SK-N-MC (cell line): ENCODE results near the gene GIMAP1.

Source experiments
- DNase-seq: peaks from one replicate; pipeline ENCODE4 v3.0.0-alpha.2; 2011; ENCODE audit warnings: low read depth, low spot score
- H3K27ac ChIP-seq: fragments of 200-600 bp; sonication (generic); 2 replicates; pipeline ENCODE4 v1.5.1; 2016; ENCODE audit warnings: mixed run types
- H3K36me3 ChIP-seq: fragments of 200-600 bp; sonication (generic); 2 replicates; pipeline ENCODE4 v1.6.1; 2017; ENCODE audit warnings: antibody characterized with exemption, low read length, mixed read lengths; ENCODE audit not compliant: insufficient read depth
- H3K4me3 ChIP-seq: fragments of 200-600 bp; sonication (generic); 2 replicates; pipeline ENCODE4 v1.5.1; 2016
- H3K9ac ChIP-seq: fragments of 200-600 bp; sonication (generic); 2 replicates; pipeline ENCODE4 v1.8.0; 2017; ENCODE audit warnings: mixed run types, mixed read lengths; ENCODE audit not compliant: insufficient read length
- H3K9me3 ChIP-seq: fragments of 200-600 bp; sonication (generic); 2 replicates; pipeline ENCODE4 v1.6.1; 2017; ENCODE audit warnings: low read depth, mild to moderate bottlenecking, antibody characterized with exemption, low read length, moderate library complexity, mixed read lengths
- EZH2 ChIP-seq: fragments of 200-600 bp; sonication (generic); IDR thresholded peaks from one replicate; pipeline ENCODE4 v1.6.1; 2017; ENCODE audit warnings: antibody characterized with exemption
- FOXP2 ChIP-seq: optimal IDR thresholded peaks from 2 replicates; pipeline ENCODE3; 2011; ENCODE audit warnings: mild to moderate bottlenecking, moderate library complexity; ENCODE audit not compliant: insufficient read depth; ENCODE audit errors: extremely low read length, control extremely low read depth
- POLR2AphosphoS5 ChIP-seq: IDR thresholded peaks from 2 replicates; pipeline ENCODE4 v1.6.1; 2012; ENCODE audit warnings: mild to moderate bottlenecking, low read depth, low read length, borderline replicate concordance

GIMAP1 gene

GRCh38 chr7:150766334-150766709 is 49.9 kb downstream of the GIMAP1 start:
- Histone ChIP-seq H3K9ac (no peak overlapping the region), H3K4me3 (no peak overlapping the region), H3K36me3 (no peaks in the 10 kb centered on the region), H3K27ac (no peak overlapping the region), H3K9me3 (no peaks in the 10 kb centered on the region)
- no peak for DNase-seq
- no peak for TF ChIP-seq EZH2
- no peak for TF ChIP-seq FOXP2
- TF ChIP-seq POLR2AphosphoS5 = no peak

- DNase-seq = no peak
- no peaks in the 10 kb centered on the region for H3K36me3 ChIP-seq
- no peak for TF ChIP-seq EZH2
- no peak for TF ChIP-seq FOXP2
- no peak for TF ChIP-seq POLR2AphosphoS5
- H3K27ac ChIP-seq = no peak overlapping the region
- H3K4me3 ChIP-seq = no peak overlapping the region
- H3K9ac ChIP-seq = no peak overlapping the region
- no peaks in the 10 kb centered on the region for H3K9me3 ChIP-seq
Measured at GRCh38 chr7:150769768-150770167, 53.4 kb downstream of the GIMAP1 start.
